Measurements from ENCODE around the gene PGRMC2.

DNA sequence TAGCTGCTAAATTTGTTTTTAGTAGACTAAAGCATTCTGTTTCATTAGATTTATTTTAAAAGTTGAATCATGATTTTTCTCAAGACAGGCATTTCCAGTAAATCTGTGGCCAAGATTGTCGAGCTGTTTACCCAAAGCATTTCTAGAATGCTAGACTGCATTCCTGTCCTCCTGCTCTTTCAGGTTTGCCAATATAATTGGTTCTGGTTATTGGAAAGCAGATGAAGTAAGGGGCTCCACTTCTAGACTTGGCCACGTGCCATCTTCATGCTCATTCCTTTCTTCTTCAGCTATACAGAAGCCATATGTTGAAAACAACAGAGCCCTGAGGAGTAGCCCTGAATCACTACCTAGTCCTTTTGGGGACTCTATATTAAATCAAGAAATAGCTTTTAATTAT, 62.5 kb downstream of the PGRMC2 start:
- TF ChIP-seq, protein P1, sequence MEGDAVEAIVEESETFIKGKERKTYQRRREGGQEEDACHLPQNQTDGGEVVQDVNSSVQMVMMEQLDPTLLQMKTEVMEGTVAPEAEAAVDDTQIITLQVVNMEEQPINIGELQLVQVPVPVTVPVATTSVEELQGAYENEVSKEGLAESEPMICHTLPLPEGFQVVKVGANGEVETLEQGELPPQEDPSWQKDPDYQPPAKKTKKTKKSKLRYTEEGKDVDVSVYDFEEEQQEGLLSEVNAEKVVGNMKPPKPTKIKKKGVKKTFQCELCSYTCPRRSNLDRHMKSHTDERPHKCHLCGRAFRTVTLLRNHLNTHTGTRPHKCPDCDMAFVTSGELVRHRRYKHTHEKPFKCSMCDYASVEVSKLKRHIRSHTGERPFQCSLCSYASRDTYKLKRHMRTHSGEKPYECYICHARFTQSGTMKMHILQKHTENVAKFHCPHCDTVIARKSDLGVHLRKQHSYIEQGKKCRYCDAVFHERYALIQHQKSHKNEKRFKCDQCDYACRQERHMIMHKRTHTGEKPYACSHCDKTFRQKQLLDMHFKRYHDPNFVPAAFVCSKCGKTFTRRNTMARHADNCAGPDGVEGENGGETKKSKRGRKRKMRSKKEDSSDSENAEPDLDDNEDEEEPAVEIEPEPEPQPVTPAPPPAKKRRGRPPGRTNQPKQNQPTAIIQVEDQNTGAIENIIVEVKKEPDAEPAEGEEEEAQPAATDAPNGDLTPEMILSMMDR (IDR thresholded peaks at IDR 0.05), result no peak
- no peak for TF ChIP-seq POLR2A (IDR thresholded peaks at IDR 0.05)

All from heart left ventricle (tissue), 13 donors.